Measurements from ENCODE around the gene L3MBTL3. TPM values are rescaled to one million over a fixed set of nuclear protein-coding genes. Genes with fewer than 3 reads are reported as not detected.

The L3MBTL3 gene
- total RNA-seq, 1 experiment from 2014 or later = 31.5 TPM

- intact Hi-C loops (cut with micrococcal nuclease) = no loop called here
- no peaks in the 10 kb centered on the region for H3K27me3 ChIP-seq (ENCODE audit: insufficient read depth, low read length)
- H3K4me3 ChIP-seq (replicated peaks in 1 of 2; ENCODE audit: low read depth in 1 of 2, low read length in 2 of 2) = no peak overlapping the region
- no peaks in the 10 kb centered on the region for H3K79me2 ChIP-seq (ENCODE audit: insufficient read depth, low read length)
- TF ChIP-seq ZFX (IDR thresholded peaks at IDR 0.05) = no peak
- TF ChIP-seq RAD21 (IDR thresholded peaks at IDR 0.05; ENCODE audit: low read depth) = no peak
- no peak for TF ChIP-seq POLR2AphosphoS5 (IDR thresholded peaks at IDR 0.05; ENCODE audit: low read depth, low read length)
- TF ChIP-seq, protein P1, sequence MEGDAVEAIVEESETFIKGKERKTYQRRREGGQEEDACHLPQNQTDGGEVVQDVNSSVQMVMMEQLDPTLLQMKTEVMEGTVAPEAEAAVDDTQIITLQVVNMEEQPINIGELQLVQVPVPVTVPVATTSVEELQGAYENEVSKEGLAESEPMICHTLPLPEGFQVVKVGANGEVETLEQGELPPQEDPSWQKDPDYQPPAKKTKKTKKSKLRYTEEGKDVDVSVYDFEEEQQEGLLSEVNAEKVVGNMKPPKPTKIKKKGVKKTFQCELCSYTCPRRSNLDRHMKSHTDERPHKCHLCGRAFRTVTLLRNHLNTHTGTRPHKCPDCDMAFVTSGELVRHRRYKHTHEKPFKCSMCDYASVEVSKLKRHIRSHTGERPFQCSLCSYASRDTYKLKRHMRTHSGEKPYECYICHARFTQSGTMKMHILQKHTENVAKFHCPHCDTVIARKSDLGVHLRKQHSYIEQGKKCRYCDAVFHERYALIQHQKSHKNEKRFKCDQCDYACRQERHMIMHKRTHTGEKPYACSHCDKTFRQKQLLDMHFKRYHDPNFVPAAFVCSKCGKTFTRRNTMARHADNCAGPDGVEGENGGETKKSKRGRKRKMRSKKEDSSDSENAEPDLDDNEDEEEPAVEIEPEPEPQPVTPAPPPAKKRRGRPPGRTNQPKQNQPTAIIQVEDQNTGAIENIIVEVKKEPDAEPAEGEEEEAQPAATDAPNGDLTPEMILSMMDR (IDR thresholded peaks at IDR 0.05 in 2 of 3, conservative IDR thresholded peaks at IDR 0.05 in 1 of 3; ENCODE audit: borderline replicate concordance in 1 of 3, insufficient read depth in 1 of 3, low read depth in 2 of 3, low read length in 2 of 3) = no peak
- TF ChIP-seq POLR2A (IDR thresholded peaks at IDR 0.05; ENCODE audit: borderline replicate concordance, extremely low read depth, insufficient read depth, insufficient read length) = no peak
- no peak for TF ChIP-seq EZH2phosphoT487 (IDR thresholded peaks at IDR 0.05; ENCODE audit: borderline replicate concordance)
- ATAC-seq (no peak), DNase-seq (ENCODE audit: low read depth, low spot score) (no peak)
- no peak overlapping the region for H3K4me2 ChIP-seq (ENCODE audit: low read length)
- H3K4me1 ChIP-seq (ENCODE audit: control insufficient read depth in 1 of 2, insufficient read depth in 2 of 2, low read length in 2 of 2) = no peaks in the 10 kb centered on the region
- no peaks in the 10 kb centered on the region for H3K36me3 ChIP-seq (ENCODE audit: control insufficient read depth in 1 of 2, insufficient read depth in 2 of 2, low read length in 2 of 2)
- H3K27ac ChIP-seq (ENCODE audit: low read depth, low read length) = no peak overlapping the region
- no TSS peak for BruUV-seq (replicated peaks)
- no peak overlapping the region for H3K9ac ChIP-seq (ENCODE audit: low read length)
- CTCF ChIA-PET = no interaction called here
- H4K20me1 ChIP-seq (ENCODE audit: insufficient read depth) = no peaks in the 10 kb centered on the region
- no peaks in the 10 kb centered on the region for H3K9me2 ChIP-seq (ENCODE audit: insufficient read depth)
- RAD21 ChIA-PET (ENCODE audit: low non-redundant PET in 1 of 2, low total read pairs in 2 of 2, uncharacterized antibody in 2 of 2, unreplicated experiment in 2 of 2) = no interaction called here
- H3K9me3 ChIP-seq (ENCODE audit: control insufficient read depth in 1 of 2, insufficient read depth in 1 of 2, low read depth in 1 of 2, low read length in 2 of 2) = no peaks in the 10 kb centered on the region
- POLR2A ChIA-PET = no interaction called here
- H2AFZ ChIP-seq (ENCODE audit: low read depth, low read length, poor library complexity, severe bottlenecking) = no peak overlapping the region
Observed at GRCh38 chr6:130158056-130158455, 139.7 kb downstream of the L3MBTL3 start.

- Histone ChIP-seq H4K20me1 (ENCODE audit: insufficient read depth) (no peaks in the 10 kb centered on the region), H3K9me3 (ENCODE audit: control insufficient read depth in 1 of 2, insufficient read depth in 1 of 2, low read depth in 1 of 2, low read length in 2 of 2) (no peaks in the 10 kb centered on the region), H3K4me2 (ENCODE audit: low read length) (no peak overlapping the region), H3K79me2 (ENCODE audit: insufficient read depth, low read length) (no peaks in the 10 kb centered on the region), H2AFZ (ENCODE audit: low read depth, low read length, poor library complexity, severe bottlenecking) (no peak overlapping the region), H3K27me3 (ENCODE audit: insufficient read depth, low read length) (no peaks in the 10 kb centered on the region), H3K4me1 (ENCODE audit: control insufficient read depth in 1 of 2, insufficient read depth in 2 of 2, low read length in 2 of 2) (no peaks in the 10 kb centered on the region), H3K36me3 (ENCODE audit: control insufficient read depth in 1 of 2, insufficient read depth in 2 of 2, low read length in 2 of 2) (no peaks in the 10 kb centered on the region), H3K4me3 (replicated peaks in 1 of 2; ENCODE audit: low read depth in 1 of 2, low read length in 2 of 2) (no peak overlapping the region), H3K9ac (ENCODE audit: low read length) (no peak overlapping the region), H3K9me2 (ENCODE audit: insufficient read depth) (no peaks in the 10 kb centered on the region), H3K27ac (ENCODE audit: low read depth, low read length) (no peak overlapping the region)
- TF ChIP-seq POLR2A (IDR thresholded peaks at IDR 0.05; ENCODE audit: borderline replicate concordance, extremely low read depth, insufficient read depth, insufficient read length) = no peak
- no peak for TF ChIP-seq TCF7L2 (IDR thresholded peaks at IDR 0.05; ENCODE audit: borderline replicate concordance, extremely low read depth, insufficient read depth, insufficient read length)
- no peak for TF ChIP-seq FOSL1 (IDR thresholded peaks at IDR 0.05; ENCODE audit: low read depth)
- no peak for TF ChIP-seq ATF3 (IDR thresholded peaks at IDR 0.05)
- DNase-seq (ENCODE audit: low read depth, low spot score) (no peak), ATAC-seq (no peak)
- POLR2A ChIA-PET = no interaction called here
- intact Hi-C loops (cut with micrococcal nuclease) = no loop called here
- RAD21 ChIA-PET (ENCODE audit: low non-redundant PET in 1 of 2, low total read pairs in 2 of 2, uncharacterized antibody in 2 of 2, unreplicated experiment in 2 of 2) = no interaction called here
- CTCF ChIA-PET = no interaction called here
- no TSS peak for BruUV-seq (replicated peaks)
Observed at GRCh38 chr6:130158548-130158947, 140.2 kb downstream of the L3MBTL3 start.

Data from HCT116 (cell line).